ENCODE data around the gene SMOC2. TPM values are rescaled to one million over a fixed set of nuclear protein-coding genes. Genes with fewer than 3 reads are reported as not detected.

SMOC2 gene
- polyA plus RNA-seq, 3 donors = not detected

DNA sequence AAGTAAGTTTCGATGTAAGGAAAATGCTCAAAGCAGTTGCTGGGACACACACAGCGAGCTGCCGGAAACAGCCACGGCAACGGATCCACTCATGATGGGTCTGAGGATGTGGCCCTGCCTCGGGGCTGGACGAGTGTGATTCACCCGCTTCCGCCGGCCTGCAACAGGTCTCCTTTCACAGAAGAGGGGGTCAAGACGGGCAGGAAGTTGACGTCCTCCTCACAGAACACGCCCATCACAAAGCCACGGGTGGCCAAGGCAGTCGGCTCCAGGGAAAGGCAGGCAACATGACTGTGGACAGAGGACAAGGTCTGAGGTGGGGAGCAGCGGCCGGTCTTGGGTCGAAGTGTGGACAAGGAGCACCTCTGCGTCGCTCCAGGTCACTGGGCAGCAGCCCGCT, 29.9 kb upstream of the SMOC2 start:
- Histone ChIP-seq H3K27ac (ENCODE audit: low read depth in 1 of 2, low read length in 2 of 2) (no peak overlapping the region), H3K79me2 (ENCODE audit: insufficient read depth, low read length) (no peaks in the 10 kb centered on the region), H3K9me3 (replicated peaks in 1 of 2; ENCODE audit: control insufficient read depth in 1 of 2, insufficient read depth in 1 of 2, low read length in 2 of 2) (peaks cover 0 to 4% of the 10 kb centered on the region in 2 donors), H3K9ac (ENCODE audit: insufficient read depth, low read length, poor library complexity, severe bottlenecking) (no peak overlapping the region), H3K4me3 (replicated peaks in 1 of 3; ENCODE audit: low read depth in 2 of 3, low read length in 3 of 3) (no peak overlapping the region), H2AFZ (ENCODE audit: insufficient read depth, low read depth, low read length, poor library complexity, severe bottlenecking) (no peak overlapping the region), H4K20me1 (ENCODE audit: insufficient read depth, low read length) (no peaks in the 10 kb centered on the region), H3K27me3 (ENCODE audit: control insufficient read depth in 2 of 2, insufficient read depth in 2 of 2, low read length in 2 of 2) (no peaks in the 10 kb centered on the region), H3K36me3 (replicated peaks in 1 of 2; ENCODE audit: control insufficient read depth in 1 of 2, insufficient read depth in 2 of 2, low read length in 2 of 2) (no peaks in the 10 kb centered on the region), H3K4me1 (ENCODE audit: control insufficient read depth in 1 of 2, insufficient read depth in 2 of 2, low read length in 2 of 2) (no peaks in the 10 kb centered on the region), H3K4me2 (replicated peaks; ENCODE audit: extremely low read depth, low read length, poor library complexity, severe bottlenecking) (no peak overlapping the region)
- Mint-ChIP-seq H3K36me3 (no peaks in the 10 kb centered on the region), H3K9me3 (peaks cover 3 to 11% (median 7%) of the 10 kb centered on the region in 7 donors), H3K27ac (no peak overlapping the region), H3K27me3 (ENCODE audit: low read depth in 3 of 3) (peaks cover 2 to 3% (median 3%) of the 10 kb centered on the region in 3 donors), H3K4me1 (no peaks in the 10 kb centered on the region), H3K4me3 (no peak overlapping the region)
- intact Hi-C loops (cut with micrococcal nuclease) = no loop called here
- TF ChIP-seq, protein P1, sequence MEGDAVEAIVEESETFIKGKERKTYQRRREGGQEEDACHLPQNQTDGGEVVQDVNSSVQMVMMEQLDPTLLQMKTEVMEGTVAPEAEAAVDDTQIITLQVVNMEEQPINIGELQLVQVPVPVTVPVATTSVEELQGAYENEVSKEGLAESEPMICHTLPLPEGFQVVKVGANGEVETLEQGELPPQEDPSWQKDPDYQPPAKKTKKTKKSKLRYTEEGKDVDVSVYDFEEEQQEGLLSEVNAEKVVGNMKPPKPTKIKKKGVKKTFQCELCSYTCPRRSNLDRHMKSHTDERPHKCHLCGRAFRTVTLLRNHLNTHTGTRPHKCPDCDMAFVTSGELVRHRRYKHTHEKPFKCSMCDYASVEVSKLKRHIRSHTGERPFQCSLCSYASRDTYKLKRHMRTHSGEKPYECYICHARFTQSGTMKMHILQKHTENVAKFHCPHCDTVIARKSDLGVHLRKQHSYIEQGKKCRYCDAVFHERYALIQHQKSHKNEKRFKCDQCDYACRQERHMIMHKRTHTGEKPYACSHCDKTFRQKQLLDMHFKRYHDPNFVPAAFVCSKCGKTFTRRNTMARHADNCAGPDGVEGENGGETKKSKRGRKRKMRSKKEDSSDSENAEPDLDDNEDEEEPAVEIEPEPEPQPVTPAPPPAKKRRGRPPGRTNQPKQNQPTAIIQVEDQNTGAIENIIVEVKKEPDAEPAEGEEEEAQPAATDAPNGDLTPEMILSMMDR (IDR thresholded peaks at IDR 0.05) = no peak
- 89% methylated on average over 21 of the region's 21 CpGs for WGBS (ENCODE audit: insufficient coverage)
- DNase-seq = no peak

DNA sequence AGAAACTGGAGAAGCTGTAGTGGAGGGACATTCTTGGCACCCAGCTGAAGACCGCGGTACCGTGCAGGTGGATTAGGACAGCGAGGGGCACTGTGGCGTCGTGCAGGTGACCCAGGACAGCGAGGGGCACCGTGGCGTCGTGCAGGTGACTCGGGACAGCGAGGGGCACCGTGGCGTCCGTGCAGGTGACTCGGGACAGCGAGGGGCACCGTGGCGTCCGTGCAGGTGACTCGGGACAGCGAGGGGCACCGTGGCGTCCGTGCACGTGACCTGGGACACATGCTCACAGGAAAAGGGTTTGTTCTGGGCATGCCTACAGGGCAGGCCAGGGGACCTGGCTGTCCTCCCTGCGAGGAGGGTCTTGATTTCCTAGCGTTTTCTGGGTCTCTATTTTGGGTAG, 29.2 kb upstream of the SMOC2 start:
- DNase-seq = no peak
- no peaks in the 10 kb centered on the region for H3K36me3 ChIP-seq (replicated peaks in 1 of 2; ENCODE audit: control insufficient read depth in 1 of 2, insufficient read depth in 2 of 2, low read length in 2 of 2)
- TF ChIP-seq, protein P1 (IDR thresholded peaks at IDR 0.05) = no peak
- peaks cover 0 to 4% of the 10 kb centered on the region in 2 donors for H3K9me3 ChIP-seq (replicated peaks in 1 of 2; ENCODE audit: control insufficient read depth in 1 of 2, insufficient read depth in 1 of 2, low read length in 2 of 2)
- no peak overlapping the region for H2AFZ ChIP-seq (ENCODE audit: insufficient read depth, low read depth, low read length, poor library complexity, severe bottlenecking)
- H3K9me3 Mint-ChIP-seq = peaks cover 3 to 11% (median 7%) of the 10 kb centered on the region in 7 donors
- no peak overlapping the region for H3K4me3 Mint-ChIP-seq
- H3K27ac Mint-ChIP-seq = no peak overlapping the region
- no peaks in the 10 kb centered on the region for H3K4me1 ChIP-seq (ENCODE audit: control insufficient read depth in 1 of 2, insufficient read depth in 2 of 2, low read length in 2 of 2)
- H3K27me3 ChIP-seq (ENCODE audit: control insufficient read depth in 2 of 2, insufficient read depth in 2 of 2, low read length in 2 of 2) = no peaks in the 10 kb centered on the region
- peaks cover 2 to 3% (median 3%) of the 10 kb centered on the region in 3 donors for H3K27me3 Mint-ChIP-seq (ENCODE audit: low read depth in 3 of 3)
- no peak overlapping the region for H3K9ac ChIP-seq (ENCODE audit: insufficient read depth, low read length, poor library complexity, severe bottlenecking)
- 99% methylated on average over 13 of the region's 28 CpGs for WGBS (ENCODE audit: insufficient coverage)
- H3K4me1 Mint-ChIP-seq = no peaks in the 10 kb centered on the region
- no peaks in the 10 kb centered on the region for H3K79me2 ChIP-seq (ENCODE audit: insufficient read depth, low read length)
- no peaks in the 10 kb centered on the region for H4K20me1 ChIP-seq (ENCODE audit: insufficient read depth, low read length)
- no peak overlapping the region for H3K27ac ChIP-seq (ENCODE audit: low read depth in 1 of 2, low read length in 2 of 2)
- H3K36me3 Mint-ChIP-seq = no peaks in the 10 kb centered on the region
- intact Hi-C loops (cut with micrococcal nuclease) = no loop called here
- H3K4me3 ChIP-seq (replicated peaks in 1 of 3; ENCODE audit: low read depth in 2 of 3, low read length in 3 of 3) = no peak overlapping the region
- H3K4me2 ChIP-seq (replicated peaks; ENCODE audit: extremely low read depth, low read length, poor library complexity, severe bottlenecking) = no peak overlapping the region

All from CD14-positive monocyte (primary cell).